ENCODE results near the gene TP53TG5. TPM values are rescaled to one million over a fixed set of nuclear protein-coding genes. Genes with fewer than 3 reads are reported as not detected.

Gene TP53TG5
- total RNA-seq, 2 experiments from 2014 or later, result 0.36 TPM; not detected in 1

DNA sequence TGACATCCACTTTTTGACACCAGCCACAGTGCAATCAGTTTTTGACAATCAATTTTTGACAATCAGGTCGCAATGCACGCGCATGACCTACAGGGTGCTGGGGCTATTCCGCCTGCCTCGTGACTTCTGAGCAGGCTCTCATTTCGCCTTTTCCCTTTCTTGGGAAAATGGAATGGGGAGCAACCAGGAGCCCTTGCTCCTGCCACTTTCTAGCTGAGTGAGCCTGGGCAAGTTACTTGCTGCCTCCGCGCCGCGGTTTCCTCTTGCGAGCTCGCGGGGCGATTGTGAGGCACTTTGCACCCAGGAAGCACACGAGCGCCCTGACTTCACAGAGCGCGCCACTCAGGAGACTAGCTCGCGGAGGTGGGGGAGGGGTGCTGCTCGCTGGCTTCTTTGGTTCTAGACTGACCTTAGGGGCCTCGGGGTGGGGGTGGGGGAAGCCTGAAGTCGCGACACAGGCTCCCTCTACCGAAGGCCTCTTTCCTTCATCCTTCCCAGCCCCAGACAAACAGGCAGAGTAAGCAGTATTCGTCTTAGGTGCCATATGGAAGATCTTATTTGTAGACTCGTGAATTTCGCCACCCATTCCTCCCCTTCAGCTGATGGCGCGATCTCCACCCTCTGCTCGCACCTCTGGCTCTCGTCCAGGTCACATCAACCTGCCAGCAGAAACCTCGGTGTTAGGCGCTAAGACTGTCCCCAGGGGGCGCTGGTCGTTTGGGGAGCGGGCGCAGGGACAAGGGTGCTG lies 4.6 kb downstream of the TP53TG5 start:
- Histone ChIP-seq H3K27me3 (ENCODE audit: control insufficient read depth in 1 of 2, insufficient read depth in 2 of 2, low read length in 2 of 2) (no peaks in the 10 kb centered on the region), H3K4me1 (ENCODE audit: insufficient read depth, low read length) (peaks cover 32% of the 10 kb centered on the region), H3K36me3 (ENCODE audit: insufficient read depth, low read length) (peaks cover 2% of the 10 kb centered on the region), H3K4me3 (ENCODE audit: low read length) (peak overlapping the region; percentile 63), H3K9me3 (ENCODE audit: control insufficient read depth in 1 of 2, insufficient read depth in 1 of 2, low read length in 2 of 2) (no peaks in the 10 kb centered on the region), H3K27ac (ENCODE audit: low read depth in 1 of 2, low read length in 2 of 2) (peak overlapping the region; percentile 62 to 73)
- TF ChIP-seq, protein P1, sequence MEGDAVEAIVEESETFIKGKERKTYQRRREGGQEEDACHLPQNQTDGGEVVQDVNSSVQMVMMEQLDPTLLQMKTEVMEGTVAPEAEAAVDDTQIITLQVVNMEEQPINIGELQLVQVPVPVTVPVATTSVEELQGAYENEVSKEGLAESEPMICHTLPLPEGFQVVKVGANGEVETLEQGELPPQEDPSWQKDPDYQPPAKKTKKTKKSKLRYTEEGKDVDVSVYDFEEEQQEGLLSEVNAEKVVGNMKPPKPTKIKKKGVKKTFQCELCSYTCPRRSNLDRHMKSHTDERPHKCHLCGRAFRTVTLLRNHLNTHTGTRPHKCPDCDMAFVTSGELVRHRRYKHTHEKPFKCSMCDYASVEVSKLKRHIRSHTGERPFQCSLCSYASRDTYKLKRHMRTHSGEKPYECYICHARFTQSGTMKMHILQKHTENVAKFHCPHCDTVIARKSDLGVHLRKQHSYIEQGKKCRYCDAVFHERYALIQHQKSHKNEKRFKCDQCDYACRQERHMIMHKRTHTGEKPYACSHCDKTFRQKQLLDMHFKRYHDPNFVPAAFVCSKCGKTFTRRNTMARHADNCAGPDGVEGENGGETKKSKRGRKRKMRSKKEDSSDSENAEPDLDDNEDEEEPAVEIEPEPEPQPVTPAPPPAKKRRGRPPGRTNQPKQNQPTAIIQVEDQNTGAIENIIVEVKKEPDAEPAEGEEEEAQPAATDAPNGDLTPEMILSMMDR (IDR thresholded peaks at IDR 0.05), result peak; percentile 86
- Mint-ChIP-seq H3K36me3 (ENCODE audit: low read depth) (peaks cover 22% of the 10 kb centered on the region), H3K27me3 (no peaks in the 10 kb centered on the region), H3K4me1 (ENCODE audit: low read depth) (peaks cover 46% of the 10 kb centered on the region), H3K4me3 (peak overlapping the region; percentile 90), H3K9me3 (no peaks in the 10 kb centered on the region), H3K27ac (peak overlapping the region; percentile 96)
- ChIA-PET POLR2A (interaction anchor here (0.6 to 4.7 kb wide), 19 partner anchors 9 to 1916 kb away, joined by 3 to 184 read pairs (median 4); partner anchors contain the start of genes DBNDD2, PCIF1, PIGT and SDC4), CTCF (interaction anchor here (0.6 to 9.5 kb wide), 36 partner anchors 8 to 1915 kb away, joined by 3 to 132 read pairs (median 4); partner anchors contain the start of genes PIGT, SDC4, SRSF6 and SYS1)
- intact Hi-C loops (cut with DNase I, micrococcal nuclease), result loop anchor here (1.0 to 5.0 kb wide), 6 partner anchors 10 to 484 kb away; partner anchors contain the start of genes ACOT8 (in 1 of the 2), PIGT (in 1 of the 2), SYS1 (in 1 of the 2) and ZSWIM3 (in 1 of the 2)
- peak; percentile 89 for ATAC-seq (ENCODE audit: poor library complexity)
- DNase-seq, result peak; percentile 84 to 95 (median 89)

DNA sequence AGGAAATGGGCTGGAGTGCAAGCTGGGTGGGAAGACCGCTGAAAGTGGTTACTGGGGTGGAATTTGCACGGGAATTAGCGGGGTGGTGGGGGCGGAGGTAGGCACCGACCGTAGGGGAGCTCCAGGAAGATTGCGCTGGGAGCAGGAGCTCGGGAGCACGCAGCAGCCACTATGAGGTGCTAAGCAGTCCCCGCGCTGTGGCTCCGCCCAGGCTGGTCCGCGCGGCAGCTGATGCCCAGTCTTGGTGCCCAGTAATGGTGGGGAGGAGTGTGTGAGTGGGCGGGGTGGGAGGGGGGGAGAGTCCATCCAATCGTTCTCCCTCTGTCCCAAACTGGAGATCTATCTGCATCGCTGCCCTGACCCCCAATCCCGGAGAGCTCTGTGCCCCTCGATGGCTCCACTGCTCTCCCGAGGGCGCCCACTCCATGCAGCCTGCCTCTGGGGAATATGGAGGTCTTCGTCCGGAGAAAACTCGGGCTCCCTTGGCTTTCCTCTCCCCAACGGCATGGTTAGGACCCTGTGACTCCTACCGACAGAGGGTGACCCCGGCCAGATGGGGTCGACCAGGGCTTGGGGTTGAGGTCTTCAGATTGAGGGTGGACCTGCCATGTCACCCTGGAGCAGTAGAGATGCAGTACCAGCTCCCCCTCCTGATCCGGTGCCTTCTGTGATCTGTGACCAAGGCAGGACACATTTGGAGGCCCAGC lies 5.3 kb downstream of the TP53TG5 start:
- Mint-ChIP-seq H3K4me3 (peak overlapping the region; percentile 90), H3K36me3 (ENCODE audit: low read depth) (peaks cover 29% of the 10 kb centered on the region), H3K27me3 (no peaks in the 10 kb centered on the region), H3K4me1 (ENCODE audit: low read depth) (peaks cover 53% of the 10 kb centered on the region), H3K9me3 (no peaks in the 10 kb centered on the region), H3K27ac (peak overlapping the region; percentile 96)
- ATAC-seq (ENCODE audit: poor library complexity), result no peak
- TF ChIP-seq, protein P1 (IDR thresholded peaks at IDR 0.05), result no peak
- Histone ChIP-seq H3K27me3 (ENCODE audit: control insufficient read depth in 1 of 2, insufficient read depth in 2 of 2, low read length in 2 of 2) (no peaks in the 10 kb centered on the region), H3K27ac (ENCODE audit: low read depth in 1 of 2, low read length in 2 of 2) (peak overlapping the region; percentile 62 to 73), H3K4me1 (ENCODE audit: insufficient read depth, low read length) (peaks cover 39% of the 10 kb centered on the region), H3K4me3 (ENCODE audit: low read length) (peak overlapping the region; percentile 63), H3K36me3 (ENCODE audit: insufficient read depth, low read length) (peaks cover 9% of the 10 kb centered on the region), H3K9me3 (ENCODE audit: control insufficient read depth in 1 of 2, insufficient read depth in 1 of 2, low read length in 2 of 2) (no peaks in the 10 kb centered on the region)
- intact Hi-C loops (cut with DNase I, micrococcal nuclease), result loop anchor here (1.0 to 5.0 kb wide), 5 partner anchors 9 to 485 kb away; partner anchors contain the start of genes ACOT8 (in 1 of the 2), PIGT (in 1 of the 2), SYS1 (in 1 of the 2) and ZSWIM3 (in 1 of the 2)
- CTCF ChIA-PET, result interaction anchor here (0.9 to 9.5 kb wide), 18 partner anchors 10 to 398 kb away, joined by 3 to 132 read pairs (median 5); partner anchors contain the start of genes PIGT and SYS1
- DNase-seq, result peak in 1 of 14 experiments; percentile 30
- POLR2A ChIA-PET, result interaction anchor here (0.8 to 4.7 kb wide), 14 partner anchors 9 to 1916 kb away, joined by 3 to 184 read pairs (median 8); partner anchors contain the start of genes DBNDD2, PCIF1, PIGT and SYS1

DNA sequence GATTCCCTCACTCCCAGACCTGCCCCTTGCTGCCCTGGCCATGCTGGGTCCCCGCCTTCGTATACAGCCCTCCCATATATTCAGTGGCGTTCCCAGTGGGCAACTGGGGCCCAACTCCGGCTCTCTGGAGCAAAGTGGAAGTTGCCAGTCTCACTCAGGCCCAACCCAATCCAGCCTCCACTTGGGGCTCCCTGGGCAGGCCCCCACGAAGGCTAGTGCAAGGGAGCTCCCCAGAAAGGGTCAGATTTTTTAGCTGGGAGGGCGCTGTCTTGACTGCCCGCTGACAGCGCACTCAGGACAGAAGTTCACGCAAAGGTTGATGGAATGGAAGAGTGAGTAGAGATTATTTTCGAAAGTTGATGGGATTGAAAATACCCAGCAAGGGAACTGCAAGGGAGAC lies 5.9 kb downstream of the TP53TG5 start:
- POLR2A ChIA-PET, result interaction anchor here (2.1 to 4.7 kb wide), 5 partner anchors 8 to 65 kb away, joined by 14 to 184 read pairs (median 60); partner anchors contain the start of genes DBNDD2, PIGT and SYS1
- Mint-ChIP-seq H3K27ac (peak overlapping the region; percentile 80), H3K4me1 (ENCODE audit: low read depth) (peaks cover 59% of the 10 kb centered on the region), H3K27me3 (no peaks in the 10 kb centered on the region), H3K9me3 (no peaks in the 10 kb centered on the region), H3K4me3 (peak overlapping the region; percentile 83), H3K36me3 (ENCODE audit: low read depth) (peaks cover 33% of the 10 kb centered on the region)
- Histone ChIP-seq H3K4me1 (ENCODE audit: insufficient read depth, low read length) (peaks cover 45% of the 10 kb centered on the region), H3K4me3 (ENCODE audit: low read length) (no peak overlapping the region), H3K27ac (ENCODE audit: low read depth in 1 of 2, low read length in 2 of 2) (no peak overlapping the region), H3K36me3 (ENCODE audit: insufficient read depth, low read length) (peaks cover 14% of the 10 kb centered on the region), H3K27me3 (ENCODE audit: control insufficient read depth in 1 of 2, insufficient read depth in 2 of 2, low read length in 2 of 2) (no peaks in the 10 kb centered on the region), H3K9me3 (ENCODE audit: control insufficient read depth in 1 of 2, insufficient read depth in 1 of 2, low read length in 2 of 2) (no peaks in the 10 kb centered on the region)
- TF ChIP-seq, protein P1 (IDR thresholded peaks at IDR 0.05), result no peak
- intact Hi-C loops (cut with DNase I, micrococcal nuclease), result loop anchor here (2.0 to 5.0 kb wide), 3 partner anchors 43 to 485 kb away; partner anchors contain the start of genes ACOT8 (in 1 of the 2), PIGT (in 1 of the 2) and ZSWIM3 (in 1 of the 2)
- DNase-seq (no peak), ATAC-seq (ENCODE audit: poor library complexity) (no peak)
- CTCF ChIA-PET, result interaction anchor here (1.2 to 9.5 kb wide), 5 partner anchors 10 to 65 kb away, joined by 3 to 132 read pairs (median 51); partner anchors contain the start of genes PIGT and SYS1

All from CD4-positive, alpha-beta T cell (primary cell).